HG03095 (cell line): ENCODE data around the gene MYL7.
"Not testable (repeated sequence)": the region's sequence is repeated elsewhere in the genome, so short reads cannot be mapped to it uniquely, and the experiment has no call there.

Experiments used
- ATAC-seq: cut with Tn5 transposase; IDR thresholded peaks from one replicate; pipeline ENCODE4 v1.9.1; 2021; ENCODE audit warnings: moderate library complexity; ENCODE audit not compliant: unreplicated experiment

The MYL7 gene

GRCh38 chr7:44133295-44133694, 7.8 kb downstream of the MYL7 start:
- no peak for ATAC-seq

GRCh38 chr7:44132039-44132438, 9.1 kb downstream of the MYL7 start:
- ATAC-seq = no peak

- no peak for ATAC-seq
These were observed 9.7 kb downstream of the MYL7 start for GRCh38 chr7:44131173-44132029.

GRCh38 chr7:44128721-44129582, 12.2 kb downstream of the MYL7 start:
- no peak for ATAC-seq

- no peak for ATAC-seq
These were observed 14.0 kb downstream of the MYL7 start for GRCh38 chr7:44127161-44127560.

- not testable (repeated sequence) for ATAC-seq
These were observed 14.6 kb downstream of the MYL7 start for GRCh38 chr7:44126574-44126973.

GRCh38 chr7:44124822-44125202, 16.3 kb downstream of the MYL7 start:
- no peak for ATAC-seq

- peak; percentile 99 for ATAC-seq
These were observed 17.7 kb downstream of the MYL7 start, which contains the start of gene POLD2 for GRCh38 chr7:44123190-44124003. Gene POLD2, minus strand, starts transcription at chr7:44123548. Its CDS starts 1,495 bp downstream, at chr7:44122053.

GRCh38 chr7:44122529-44122928, 18.6 kb downstream of the MYL7 start:
- ATAC-seq = no peak

GRCh38 chr7:44121761-44122420, 19.2 kb downstream of the MYL7 start:
- ATAC-seq = no peak

- no peak for ATAC-seq
These were observed 20.7 kb downstream of the MYL7 start for GRCh38 chr7:44120395-44120794.

GRCh38 chr7:44119829-44120380, 21.2 kb downstream of the MYL7 start:
- ATAC-seq = no peak

- ATAC-seq = no peak
These were observed 23.2 kb downstream of the MYL7 start for GRCh38 chr7:44117801-44118429.

- ATAC-seq = no peak
These were observed 24.1 kb downstream of the MYL7 start for GRCh38 chr7:44116789-44117666.

GRCh38 chr7:44116087-44116788, 24.9 kb downstream of the MYL7 start:
- ATAC-seq = no peak

- no peak for ATAC-seq
These were observed 26.4 kb downstream of the MYL7 start for GRCh38 chr7:44114586-44115310.

- no peak for ATAC-seq
These were observed 27.3 kb downstream of the MYL7 start for GRCh38 chr7:44113764-44114354.
